ENCODE data around the gene CARF.

- TF ChIP-seq POLR2A (IDR thresholded peaks at IDR 0.05) = no peak
- TF ChIP-seq CTCF (IDR thresholded peaks at IDR 0.05) = no peak
Measured at GRCh38 chr2:203021991-203022390, 109.9 kb downstream of the CARF start.

Measured in adrenal gland (tissue), 5 donors.